Measurements from ENCODE around the gene SLC43A3. TPM values are rescaled to one million over a fixed set of nuclear protein-coding genes. Genes with fewer than 3 reads are reported as not detected.
A peak's percentile ranks its signal among the peaks of the same experiment; 100 is the strongest.

SLC43A3 gene
- total and polyA plus RNA-seq, 9 of the 15 experiments (the other 6 are each of a cell fraction or from before 2014, with no cell fraction given): 63.7 to 281 (median 139) TPM

DNA sequence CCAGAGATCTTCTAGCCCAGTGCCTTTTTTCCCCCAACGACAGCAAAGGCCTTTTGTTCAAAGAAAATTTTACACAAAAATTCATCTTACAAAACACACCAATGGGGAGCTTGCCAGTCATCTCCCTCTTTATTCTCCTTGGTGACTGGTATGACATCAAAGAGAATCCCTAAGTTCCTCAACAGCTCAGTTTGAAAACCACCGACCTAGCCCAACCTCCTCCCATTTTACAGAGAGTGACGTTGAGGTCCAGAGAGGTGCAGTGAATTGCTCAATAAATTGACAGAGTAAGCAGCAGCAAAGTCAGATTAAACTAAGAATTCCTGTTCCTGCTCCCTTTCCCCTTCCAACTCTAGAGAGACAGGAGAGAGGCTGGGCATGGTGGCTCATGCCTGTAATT, 7.8 kb downstream of the SLC43A3 start:
- H3K27ac ChIP-seq (ENCODE audit: extremely low read depth, low read depth, low read length): no peak overlapping the region
- ATAC-seq: no peak
- no peak overlapping the region for H3K4me3 ChIP-seq
- in situ Hi-C loops (cut with MboI): no loop called here
- no peaks in the 10 kb centered on the region for H3K27me3 ChIP-seq (ENCODE audit: control insufficient read depth in 2 of 2, insufficient read depth in 2 of 2, low read length in 2 of 2)
- peaks cover 92% of the 10 kb centered on the region for H3K79me2 ChIP-seq (ENCODE audit: control insufficient read depth, insufficient read depth, low read length)
- H3K9ac ChIP-seq (ENCODE audit: insufficient read depth in 1 of 2, low read depth in 2 of 2, low read length in 2 of 2): no peak overlapping the region
- H3K9me3 ChIP-seq (replicated peaks; ENCODE audit: control insufficient read depth, insufficient read depth, low read depth, low read length): no peaks in the 10 kb centered on the region
- peaks cover 9% of the 10 kb centered on the region in 2 experiments; a peak in 4 of 5 replicates for H3K4me1 ChIP-seq (replicated peaks in 1 of 2; ENCODE audit: control insufficient read depth in 2 of 2, insufficient read depth in 2 of 2, low read length in 2 of 2)
- FAIRE-seq: no peak
- BruUV-seq (replicated peaks): no TSS peak
- 94% methylated on average over 3 of the region's 3 CpGs for WGBS (ENCODE audit: insufficient coverage, low coverage, missing lambda C conversion rate)
- no peak for DNase-seq (ENCODE audit: extremely low read depth in 1 of 4, low spot score in 3 of 4)
- peaks cover 5% of the 10 kb centered on the region for H3K9me1 ChIP-seq (ENCODE audit: control insufficient read depth, insufficient read depth, low read length)
- TF ChIP-seq NCOA6 (IDR thresholded peaks at IDR 0.05) (no peak), RBM25 (IDR thresholded peaks at IDR 0.05; ENCODE audit: low read depth, low read length, severe bottlenecking) (peak; percentile 9)
- POLR2A ChIA-PET: interaction anchor here (1.2 to 4.6 kb wide), 2 partner anchors 13 to 16 kb away, joined by 5 to 18 read pairs; no protein-coding TSS in a partner anchor
- intact Hi-C loops (cut with micrococcal nuclease): no loop called here
- peaks cover 99% of the 10 kb centered on the region for H3K36me3 ChIP-seq (ENCODE audit: control insufficient read depth, insufficient read depth, low read length)
- H3K4me2 ChIP-seq (ENCODE audit: insufficient read depth, low read length): no peak overlapping the region
- CTCF ChIA-PET (ENCODE audit: low intra/inter-chr PET ratio): no interaction called here
- peaks cover 20% of the 10 kb centered on the region for H4K20me1 ChIP-seq (replicated peaks; ENCODE audit: control insufficient read depth, insufficient read depth, low read length)
- H2AFZ ChIP-seq (ENCODE audit: low read depth, low read length): no peak overlapping the region

- peaks cover 17% of the 10 kb centered on the region for H4K20me1 ChIP-seq (replicated peaks; ENCODE audit: control insufficient read depth, insufficient read depth, low read length)
- no peaks in the 10 kb centered on the region for H3K27me3 ChIP-seq (ENCODE audit: control insufficient read depth in 2 of 2, insufficient read depth in 2 of 2, low read length in 2 of 2)
- POLR2A ChIA-PET: interaction anchor here (0.6 to 4.6 kb wide), 4 partner anchors 9 to 93 kb away, joined by 3 to 18 read pairs (median 4); no protein-coding TSS in a partner anchor
- CTCF ChIA-PET (ENCODE audit: low intra/inter-chr PET ratio): no interaction called here
- in situ Hi-C loops (cut with MboI) (no loop called here), intact Hi-C loops (cut with micrococcal nuclease) (no loop called here)
- no peak for ATAC-seq
- no peaks in the 10 kb centered on the region for H3K9me3 ChIP-seq (replicated peaks; ENCODE audit: control insufficient read depth, insufficient read depth, low read depth, low read length)
- no peak for TF ChIP-seq ARNT (IDR thresholded peaks at IDR 0.05)
- no peak for TF ChIP-seq ATF2 (CRISPR knock-in tag; IDR thresholded peaks at IDR 0.05)
- TF ChIP-seq POLR3A (IDR thresholded peaks at IDR 0.05; ENCODE audit: borderline replicate concordance, extremely low read depth, insufficient read depth, insufficient read length): no peak
- TF ChIP-seq ZNF146 (CRISPR knock-in tag; IDR thresholded peaks at IDR 0.05; ENCODE audit: unreplicated experiment): peak; percentile 1
- TF ChIP-seq, protein P1, sequence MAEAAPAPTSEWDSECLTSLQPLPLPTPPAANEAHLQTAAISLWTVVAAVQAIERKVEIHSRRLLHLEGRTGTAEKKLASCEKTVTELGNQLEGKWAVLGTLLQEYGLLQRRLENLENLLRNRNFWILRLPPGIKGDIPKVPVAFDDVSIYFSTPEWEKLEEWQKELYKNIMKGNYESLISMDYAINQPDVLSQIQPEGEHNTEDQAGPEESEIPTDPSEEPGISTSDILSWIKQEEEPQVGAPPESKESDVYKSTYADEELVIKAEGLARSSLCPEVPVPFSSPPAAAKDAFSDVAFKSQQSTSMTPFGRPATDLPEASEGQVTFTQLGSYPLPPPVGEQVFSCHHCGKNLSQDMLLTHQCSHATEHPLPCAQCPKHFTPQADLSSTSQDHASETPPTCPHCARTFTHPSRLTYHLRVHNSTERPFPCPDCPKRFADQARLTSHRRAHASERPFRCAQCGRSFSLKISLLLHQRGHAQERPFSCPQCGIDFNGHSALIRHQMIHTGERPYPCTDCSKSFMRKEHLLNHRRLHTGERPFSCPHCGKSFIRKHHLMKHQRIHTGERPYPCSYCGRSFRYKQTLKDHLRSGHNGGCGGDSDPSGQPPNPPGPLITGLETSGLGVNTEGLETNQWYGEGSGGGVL (CRISPR knock-in tag; IDR thresholded peaks at IDR 0.05): no peak
- no peak for TF ChIP-seq SAP30 (IDR thresholded peaks at IDR 0.05; ENCODE audit: borderline replicate concordance, insufficient read depth, low read depth, low read length, poor library complexity, severe bottlenecking)
- H3K4me3 ChIP-seq: no peak overlapping the region
- BruUV-seq (replicated peaks): no TSS peak
- no peak overlapping the region for H3K9ac ChIP-seq (ENCODE audit: insufficient read depth in 1 of 2, low read depth in 2 of 2, low read length in 2 of 2)
- H3K4me2 ChIP-seq (ENCODE audit: insufficient read depth, low read length): no peak overlapping the region
- peaks cover 99% of the 10 kb centered on the region for H3K36me3 ChIP-seq (ENCODE audit: control insufficient read depth, insufficient read depth, low read length)
- no peak for DNase-seq (ENCODE audit: extremely low read depth in 1 of 4, low spot score in 3 of 4)
- no peak overlapping the region for H3K27ac ChIP-seq (ENCODE audit: extremely low read depth, low read depth, low read length)
- H2AFZ ChIP-seq (ENCODE audit: low read depth, low read length): no peak overlapping the region
- FAIRE-seq: no peak
- H3K4me1 ChIP-seq (replicated peaks in 1 of 2; ENCODE audit: control insufficient read depth in 2 of 2, insufficient read depth in 2 of 2, low read length in 2 of 2): peaks cover 0 to 3% of the 10 kb centered on the region in 2 experiments; a peak in 3 of 5 replicates
- H3K9me1 ChIP-seq (ENCODE audit: control insufficient read depth, insufficient read depth, low read length): no peaks in the 10 kb centered on the region
- peaks cover 85% of the 10 kb centered on the region for H3K79me2 ChIP-seq (ENCODE audit: control insufficient read depth, insufficient read depth, low read length)
Measured at GRCh38 chr11:57418131-57418530, 8.8 kb downstream of the SLC43A3 start.

Measured in K562 (cell line).